K562 (cell line): ENCODE measurements around the gene ZNF468. TPM values are rescaled to one million over a fixed set of nuclear protein-coding genes. Genes with fewer than 3 reads are reported as not detected.

Source experiments
- BMI1 ChIP-seq: fragments of 150-350 bp; IDR thresholded peaks from 2 replicates; pipeline ENCODE4 v1.6.1; 2014; ENCODE audit warnings: low read length
- HMG20A ChIP-seq: fragments of 450-650 bp; formaldehyde crosslinking; conservative IDR thresholded peaks from 2 replicates; pipeline ENCODE4 v1.4.0; 2020; ENCODE audit warnings: mild to moderate bottlenecking, mixed read lengths
- NCOA4 ChIP-seq: fragments of 450-650 bp; IDR thresholded peaks from 2 replicates; pipeline ENCODE4 v1.6.1; 2018; ENCODE audit warnings: mild to moderate bottlenecking; ENCODE audit not compliant: partially characterized antibody
- SLC30A9 ChIP-seq: fragments of 250-450 bp; sonication (Bioruptor Pico); IDR thresholded peaks from 2 replicates; pipeline ENCODE4 v1.8.0; 2022; ENCODE audit warnings: mild to moderate bottlenecking, moderate library complexity
- SRF ChIP-seq, 2 experiments: fragments of 250-450, 450-650 bp in 1 of 2; sonication (Bioruptor Pico) in 1 of 2; sonication (generic) in 1 of 2; formaldehyde crosslinking; IDR thresholded peaks; 2 replicates each; pipeline versions ENCODE4 v1.5.0 to v1.5.1; 2020 to 2022; ENCODE audit warnings: mild to moderate bottlenecking in 1 of 2, missing genetic modification reagents in 1 of 2
- TCF7 ChIP-seq: sonication (generic); IDR thresholded peaks from 2 replicates; pipeline ENCODE4 v1.6.1; 2016; ENCODE audit warnings: antibody characterized with exemption, borderline replicate concordance
- ZBTB8A ChIP-seq: fragments of 450-650 bp; IDR thresholded peaks from 2 replicates; pipeline ENCODE4 v1.6.1; 2018; ENCODE audit warnings: mild to moderate bottlenecking, moderate library complexity; ENCODE audit not compliant: partially characterized antibody
- ZNF347 ChIP-seq: fragments of 450-650 bp; formaldehyde crosslinking; IDR thresholded peaks from 2 replicates; pipeline ENCODE4 v1.4.0; 2020; ENCODE audit warnings: low read depth, mild to moderate bottlenecking, moderate library complexity
- ZNF707 ChIP-seq: fragments of 250-450 bp; sonication (Bioruptor Pico); conservative IDR thresholded peaks from 2 replicates; pipeline ENCODE4 v1.8.0; 2022; ENCODE audit warnings: inconsistent platforms, mild to moderate bottlenecking, moderate library complexity
- polyA plus RNA-seq, 8 experiments: library from polyadenylated mRNA; depleted of rRNA in 4 of 8; stranded (reverse) in 5 of 8; unstranded in 3 of 8; fragments of >200 nt; fragmentation: Nextera tagmentation in 2 of 8; fragmentation: Illumina TruSeq in 1 of 8; extraction: Ambion mirVana in 2 of 8; extraction: Trizol in 1 of 8; gene quantifications; 2 replicates each; pipeline versions ENCODE4 v1.2.1 to v1.2.3, GENCODE V29; 2011 to 2014; ENCODE audit warnings: inconsistent platforms in 1 of 8, missing spikeins in 1 of 8
- total RNA-seq, 7 experiments: library from RNA; depleted of rRNA in 6 of 7; stranded (reverse); fragments of >200 nt in 6 of 7; fragmentation: Illumina TruSeq in 2 of 7; extraction: Trizol in 2 of 7; gene quantifications; 2 replicates each; pipeline versions ENCODE4 v1.2.1 to v1.2.3, GENCODE V29; 2011 to 2021; ENCODE audit warnings: low replicate concordance in 1 of 7
- TF ChIP-seq, protein P1 (sequence below): fragments of 450-650 bp; IDR thresholded peaks from 2 replicates; pipeline ENCODE4 v1.6.1; 2016; ENCODE audit warnings: low read depth
- TF ChIP-seq, protein P2 (sequence below): fragments of 250-450 bp; sonication (Bioruptor Pico); IDR thresholded peaks from 2 replicates; pipeline ENCODE4 v1.4.0; 2020
- TF ChIP-seq, protein P3 (sequence below): conservative IDR thresholded peaks from 2 replicates; pipeline ENCODE4 v1.6.1; 2011; ENCODE audit warnings: low read depth, mild to moderate bottlenecking, low read length; ENCODE audit not compliant: control insufficient read depth

ZNF468 gene
- total and polyA plus RNA-seq, 9 of the 15 experiments (the other 6 are each of a cell fraction or from before 2014, with no cell fraction given): 15.9 to 36.2 (median 23.2) TPM

DNA sequence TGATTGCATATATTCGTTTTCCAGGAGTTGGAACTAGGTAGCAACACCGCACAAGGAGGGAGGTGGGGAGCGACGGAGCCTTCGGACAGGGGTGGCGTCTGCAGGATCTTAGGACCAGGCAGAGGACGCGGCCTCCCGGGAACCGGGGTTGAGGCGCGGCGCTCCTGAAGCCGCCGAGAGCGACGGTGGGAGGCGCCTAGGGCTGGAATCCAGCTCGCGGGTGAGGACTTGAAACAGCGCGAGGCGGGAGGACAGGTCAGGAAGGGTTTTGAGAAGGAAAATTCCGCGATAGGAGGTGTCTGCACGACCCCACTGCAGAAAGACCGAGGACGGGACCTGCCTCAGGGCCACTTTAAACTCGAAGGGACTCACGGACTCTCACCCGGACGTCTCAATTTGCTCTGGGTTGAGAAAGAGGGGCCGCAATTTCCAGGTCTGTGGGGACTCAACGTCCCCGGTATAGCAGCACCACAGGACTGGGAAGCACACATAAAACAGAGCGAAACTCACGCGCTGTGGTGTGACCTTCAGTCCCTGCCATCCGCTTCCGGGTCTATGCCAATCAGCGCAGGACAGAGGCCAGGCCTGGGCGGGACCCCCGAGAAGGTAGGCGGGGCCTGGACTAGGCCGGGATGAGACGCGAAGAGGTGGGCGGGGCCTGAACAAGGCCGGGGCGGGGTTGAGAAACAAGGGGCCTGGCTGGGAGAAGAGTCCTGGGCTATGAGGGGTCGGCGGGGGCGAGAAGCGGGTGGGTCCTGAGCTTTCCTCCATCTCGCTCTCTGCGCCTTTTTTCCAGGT lies 39.9 kb upstream of the ZNF468 start, which contains the start of gene ZNF320 (continued):
- TF ChIP-seq, protein P1, sequence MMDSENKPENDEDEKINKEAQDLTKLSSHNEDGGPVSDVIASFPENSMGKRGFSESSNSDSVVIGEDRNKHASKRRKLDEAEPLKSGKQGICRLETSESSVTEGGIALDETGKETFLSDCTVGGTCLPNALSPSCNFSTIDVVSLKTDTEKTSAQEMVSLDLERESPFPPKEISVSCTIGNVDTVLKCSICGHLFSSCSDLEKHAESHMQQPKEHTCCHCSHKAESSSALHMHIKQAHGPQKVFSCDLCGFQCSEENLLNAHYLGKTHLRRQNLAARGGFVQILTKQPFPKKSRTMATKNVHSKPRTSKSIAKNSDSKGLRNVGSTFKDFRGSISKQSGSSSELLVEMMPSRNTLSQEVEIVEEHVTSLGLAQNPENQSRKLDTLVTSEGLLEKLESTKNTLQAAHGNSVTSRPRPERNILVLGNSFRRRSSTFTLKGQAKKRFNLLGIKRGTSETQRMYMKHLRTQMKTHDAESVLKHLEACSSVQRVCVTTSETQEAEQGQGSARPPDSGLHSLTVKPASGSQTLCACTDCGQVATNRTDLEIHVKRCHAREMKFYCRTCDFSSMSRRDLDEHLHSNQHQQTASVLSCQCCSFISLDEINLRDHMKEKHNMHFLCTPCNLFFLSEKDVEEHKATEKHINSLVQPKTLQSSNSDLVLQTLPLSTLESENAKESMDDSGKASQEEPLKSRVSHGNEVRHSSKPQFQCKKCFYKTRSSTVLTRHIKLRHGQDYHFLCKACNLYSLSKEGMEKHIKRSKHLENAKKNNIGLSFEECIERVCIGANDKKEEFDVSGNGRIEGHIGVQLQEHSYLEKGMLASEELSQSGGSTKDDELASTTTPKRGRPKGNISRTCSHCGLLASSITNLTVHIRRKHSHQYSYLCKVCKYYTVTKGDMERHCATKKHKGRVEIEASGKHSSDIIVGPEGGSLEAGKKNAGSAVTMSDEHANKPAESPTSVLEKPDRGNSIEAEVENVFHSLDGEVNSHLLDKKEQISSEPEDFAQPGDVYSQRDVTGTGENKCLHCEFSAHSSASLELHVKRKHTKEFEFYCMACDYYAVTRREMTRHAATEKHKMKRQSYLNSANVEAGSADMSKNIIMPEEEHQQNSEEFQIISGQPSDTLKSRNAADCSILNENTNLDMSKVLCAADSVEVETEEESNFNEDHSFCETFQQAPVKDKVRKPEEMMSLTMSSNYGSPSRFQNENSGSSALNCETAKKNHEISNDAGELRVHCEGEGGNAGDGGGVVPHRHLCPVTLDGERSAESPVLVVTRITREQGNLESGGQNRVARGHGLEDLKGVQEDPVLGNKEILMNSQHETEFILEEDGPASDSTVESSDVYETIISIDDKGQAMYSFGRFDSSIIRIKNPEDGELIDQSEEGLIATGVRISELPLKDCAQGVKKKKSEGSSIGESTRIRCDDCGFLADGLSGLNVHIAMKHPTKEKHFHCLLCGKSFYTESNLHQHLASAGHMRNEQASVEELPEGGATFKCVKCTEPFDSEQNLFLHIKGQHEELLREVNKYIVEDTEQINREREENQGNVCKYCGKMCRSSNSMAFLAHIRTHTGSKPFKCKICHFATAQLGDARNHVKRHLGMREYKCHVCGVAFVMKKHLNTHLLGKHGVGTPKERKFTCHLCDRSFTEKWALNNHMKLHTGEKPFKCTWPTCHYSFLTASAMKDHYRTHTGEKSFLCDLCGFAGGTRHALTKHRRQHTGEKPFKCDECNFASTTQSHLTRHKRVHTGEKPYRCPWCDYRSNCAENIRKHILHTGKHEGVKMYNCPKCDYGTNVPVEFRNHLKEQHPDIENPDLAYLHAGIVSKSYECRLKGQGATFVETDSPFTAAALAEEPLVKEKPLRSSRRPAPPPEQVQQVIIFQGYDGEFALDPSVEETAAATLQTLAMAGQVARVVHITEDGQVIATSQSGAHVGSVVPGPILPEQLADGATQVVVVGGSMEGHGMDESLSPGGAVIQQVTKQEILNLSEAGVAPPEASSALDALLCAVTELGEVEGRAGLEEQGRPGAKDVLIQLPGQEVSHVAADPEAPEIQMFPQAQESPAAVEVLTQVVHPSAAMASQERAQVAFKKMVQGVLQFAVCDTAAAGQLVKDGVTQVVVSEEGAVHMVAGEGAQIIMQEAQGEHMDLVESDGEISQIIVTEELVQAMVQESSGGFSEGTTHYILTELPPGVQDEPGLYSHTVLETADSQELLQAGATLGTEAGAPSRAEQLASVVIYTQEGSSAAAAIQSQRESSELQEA: peak; percentile 54; the same call in 1 of the 2 replicates
- TF ChIP-seq SLC30A9 (no peak), NCOA4 (no peak), ZNF707 (CRISPR knock-in tag) (no peak), BMI1 (no peak), ZNF347 (CRISPR knock-in tag) (no peak), ZBTB8A (no peak), HMG20A (CRISPR knock-in tag) (no peak), TCF7 (no peak), SRF (CRISPR knock-in tag; IDR thresholded peaks at IDR 0.05) (no peak)
- TF ChIP-seq, protein P2, sequence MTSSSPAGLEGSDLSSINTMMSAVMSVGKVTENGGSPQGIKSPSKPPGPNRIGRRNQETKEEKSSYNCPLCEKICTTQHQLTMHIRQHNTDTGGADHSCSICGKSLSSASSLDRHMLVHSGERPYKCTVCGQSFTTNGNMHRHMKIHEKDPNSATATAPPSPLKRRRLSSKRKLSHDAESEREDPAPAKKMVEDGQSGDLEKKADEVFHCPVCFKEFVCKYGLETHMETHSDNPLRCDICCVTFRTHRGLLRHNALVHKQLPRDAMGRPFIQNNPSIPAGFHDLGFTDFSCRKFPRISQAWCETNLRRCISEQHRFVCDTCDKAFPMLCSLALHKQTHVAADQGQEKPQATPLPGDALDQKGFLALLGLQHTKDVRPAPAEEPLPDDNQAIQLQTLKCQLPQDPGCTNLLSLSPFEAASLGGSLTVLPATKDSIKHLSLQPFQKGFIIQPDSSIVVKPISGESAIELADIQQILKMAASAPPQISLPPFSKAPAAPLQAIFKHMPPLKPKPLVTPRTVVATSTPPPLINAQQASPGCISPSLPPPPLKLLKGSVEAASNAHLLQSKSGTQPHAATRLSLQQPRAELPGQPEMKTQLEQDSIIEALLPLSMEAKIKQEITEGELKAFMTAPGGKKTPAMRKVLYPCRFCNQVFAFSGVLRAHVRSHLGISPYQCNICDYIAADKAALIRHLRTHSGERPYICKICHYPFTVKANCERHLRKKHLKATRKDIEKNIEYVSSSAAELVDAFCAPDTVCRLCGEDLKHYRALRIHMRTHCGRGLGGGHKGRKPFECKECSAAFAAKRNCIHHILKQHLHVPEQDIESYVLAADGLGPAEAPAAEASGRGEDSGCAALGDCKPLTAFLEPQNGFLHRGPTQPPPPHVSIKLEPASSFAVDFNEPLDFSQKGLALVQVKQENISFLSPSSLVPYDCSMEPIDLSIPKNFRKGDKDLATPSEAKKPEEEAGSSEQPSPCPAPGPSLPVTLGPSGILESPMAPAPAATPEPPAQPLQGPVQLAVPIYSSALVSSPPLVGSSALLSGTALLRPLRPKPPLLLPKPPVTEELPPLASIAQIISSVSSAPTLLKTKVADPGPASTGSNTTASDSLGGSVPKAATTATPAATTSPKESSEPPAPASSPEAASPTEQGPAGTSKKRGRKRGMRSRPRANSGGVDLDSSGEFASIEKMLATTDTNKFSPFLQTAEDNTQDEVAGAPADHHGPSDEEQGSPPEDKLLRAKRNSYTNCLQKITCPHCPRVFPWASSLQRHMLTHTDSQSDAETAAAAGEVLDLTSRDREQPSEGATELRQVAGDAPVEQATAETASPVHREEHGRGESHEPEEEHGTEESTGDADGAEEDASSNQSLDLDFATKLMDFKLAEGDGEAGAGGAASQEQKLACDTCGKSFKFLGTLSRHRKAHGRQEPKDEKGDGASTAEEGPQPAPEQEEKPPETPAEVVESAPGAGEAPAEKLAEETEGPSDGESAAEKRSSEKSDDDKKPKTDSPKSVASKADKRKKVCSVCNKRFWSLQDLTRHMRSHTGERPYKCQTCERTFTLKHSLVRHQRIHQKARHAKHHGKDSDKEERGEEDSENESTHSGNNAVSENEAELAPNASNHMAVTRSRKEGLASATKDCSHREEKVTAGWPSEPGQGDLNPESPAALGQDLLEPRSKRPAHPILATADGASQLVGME (CRISPR knock-in tag): 0 out of 2 replicates have a peak, but pooled peaks have one; percentile 36
- TF ChIP-seq, protein P3, sequence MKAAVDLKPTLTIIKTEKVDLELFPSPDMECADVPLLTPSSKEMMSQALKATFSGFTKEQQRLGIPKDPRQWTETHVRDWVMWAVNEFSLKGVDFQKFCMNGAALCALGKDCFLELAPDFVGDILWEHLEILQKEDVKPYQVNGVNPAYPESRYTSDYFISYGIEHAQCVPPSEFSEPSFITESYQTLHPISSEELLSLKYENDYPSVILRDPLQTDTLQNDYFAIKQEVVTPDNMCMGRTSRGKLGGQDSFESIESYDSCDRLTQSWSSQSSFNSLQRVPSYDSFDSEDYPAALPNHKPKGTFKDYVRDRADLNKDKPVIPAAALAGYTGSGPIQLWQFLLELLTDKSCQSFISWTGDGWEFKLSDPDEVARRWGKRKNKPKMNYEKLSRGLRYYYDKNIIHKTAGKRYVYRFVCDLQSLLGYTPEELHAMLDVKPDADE: no peak
